C4-2B (cell line): ENCODE data around the gene TULP4.

ENCODE experiments used
- H3K27ac ChIP-seq: fragments of 450-650 bp; 2 replicates; pipeline ENCODE4 v1.5.1; 2017
- ZFX ChIP-seq: fragments of 450-650 bp; IDR thresholded peaks from 2 replicates; pipeline ENCODE4 v1.6.1; 2017
- TF ChIP-seq, protein P1 (sequence below): fragments of 450-650 bp; conservative IDR thresholded peaks from 2 replicates; pipeline ENCODE4 v1.5.1; 2017; ENCODE audit warnings: mild to moderate bottlenecking

TULP4 gene

DNA sequence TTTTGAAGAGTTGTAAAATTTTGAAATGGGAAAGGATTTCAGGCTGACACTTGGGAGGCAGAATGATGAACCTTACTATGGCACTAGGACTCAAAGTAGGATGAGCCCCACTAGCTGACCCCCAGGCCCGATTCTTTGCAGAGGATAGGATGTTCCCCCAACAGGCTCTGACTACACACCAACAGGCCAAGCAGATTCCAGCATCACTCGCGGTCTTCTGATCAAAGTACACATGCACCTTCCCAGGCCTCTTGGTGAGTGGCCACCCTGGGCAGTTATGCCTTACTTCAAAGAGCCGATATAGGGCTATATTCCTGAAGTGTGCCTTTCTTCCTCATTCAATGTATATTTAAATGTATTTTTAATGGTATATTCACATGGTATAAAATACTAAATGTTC lies 130.0 kb downstream of the TULP4 start:
- H3K27ac ChIP-seq: no peak overlapping the region
- TF ChIP-seq, protein P1, sequence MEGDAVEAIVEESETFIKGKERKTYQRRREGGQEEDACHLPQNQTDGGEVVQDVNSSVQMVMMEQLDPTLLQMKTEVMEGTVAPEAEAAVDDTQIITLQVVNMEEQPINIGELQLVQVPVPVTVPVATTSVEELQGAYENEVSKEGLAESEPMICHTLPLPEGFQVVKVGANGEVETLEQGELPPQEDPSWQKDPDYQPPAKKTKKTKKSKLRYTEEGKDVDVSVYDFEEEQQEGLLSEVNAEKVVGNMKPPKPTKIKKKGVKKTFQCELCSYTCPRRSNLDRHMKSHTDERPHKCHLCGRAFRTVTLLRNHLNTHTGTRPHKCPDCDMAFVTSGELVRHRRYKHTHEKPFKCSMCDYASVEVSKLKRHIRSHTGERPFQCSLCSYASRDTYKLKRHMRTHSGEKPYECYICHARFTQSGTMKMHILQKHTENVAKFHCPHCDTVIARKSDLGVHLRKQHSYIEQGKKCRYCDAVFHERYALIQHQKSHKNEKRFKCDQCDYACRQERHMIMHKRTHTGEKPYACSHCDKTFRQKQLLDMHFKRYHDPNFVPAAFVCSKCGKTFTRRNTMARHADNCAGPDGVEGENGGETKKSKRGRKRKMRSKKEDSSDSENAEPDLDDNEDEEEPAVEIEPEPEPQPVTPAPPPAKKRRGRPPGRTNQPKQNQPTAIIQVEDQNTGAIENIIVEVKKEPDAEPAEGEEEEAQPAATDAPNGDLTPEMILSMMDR: no peak
- no peak for TF ChIP-seq ZFX

DNA sequence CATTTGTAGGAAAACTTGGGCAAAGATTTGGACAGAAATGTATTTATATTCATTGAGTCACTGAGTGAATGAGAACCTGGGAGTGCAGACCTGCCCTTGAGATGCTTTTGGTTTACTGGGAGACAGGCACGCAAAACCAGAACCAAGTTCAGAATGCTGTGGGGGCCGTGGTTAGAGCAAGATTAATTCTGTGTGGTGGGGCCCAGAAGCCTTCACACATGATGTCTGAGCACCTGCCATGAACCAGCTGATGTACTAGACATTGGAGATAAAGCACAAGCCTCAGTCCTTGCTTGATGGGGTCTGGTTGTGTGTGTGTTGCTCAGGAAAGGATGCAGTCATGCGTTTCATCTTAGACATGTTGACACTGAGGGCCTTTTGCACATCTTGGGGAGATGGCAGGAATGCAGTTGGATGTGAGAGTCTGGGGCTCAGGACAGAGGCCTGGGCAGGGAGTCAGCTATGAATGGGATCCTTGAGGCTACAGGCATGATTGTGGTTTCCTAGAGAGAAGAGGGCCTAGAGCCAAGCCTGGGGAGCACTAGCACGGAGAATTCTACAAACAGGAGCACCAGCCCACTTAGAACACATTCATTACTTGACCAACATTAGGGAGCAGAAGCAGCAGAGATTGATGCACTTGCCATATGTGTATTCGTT lies 133.3 kb downstream of the TULP4 start:
- TF ChIP-seq ZFX: no peak
- TF ChIP-seq, protein P1: no peak
- no peak overlapping the region for H3K27ac ChIP-seq

DNA sequence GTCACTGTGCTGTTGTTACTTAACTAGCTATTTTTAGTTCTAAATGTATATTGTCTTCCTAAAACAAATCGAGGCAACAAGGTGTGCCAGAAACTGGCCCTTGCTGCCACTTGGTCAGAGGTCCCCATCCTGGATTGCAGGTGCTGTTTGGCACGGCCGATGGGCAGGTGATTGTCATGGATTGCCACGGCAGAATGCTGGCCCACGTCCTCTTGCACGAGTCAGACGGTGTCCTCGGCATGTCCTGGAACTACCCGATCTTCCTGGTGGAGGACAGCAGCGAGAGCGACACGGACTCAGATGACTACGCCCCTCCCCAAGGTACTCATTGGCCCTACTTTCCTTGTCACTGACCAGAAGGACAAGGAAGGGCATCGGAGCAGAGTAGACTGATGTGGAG lies 136.6 kb downstream of the TULP4 start:
- TF ChIP-seq, protein P1: no peak
- TF ChIP-seq ZFX: no peak
- no peak overlapping the region for H3K27ac ChIP-seq

DNA sequence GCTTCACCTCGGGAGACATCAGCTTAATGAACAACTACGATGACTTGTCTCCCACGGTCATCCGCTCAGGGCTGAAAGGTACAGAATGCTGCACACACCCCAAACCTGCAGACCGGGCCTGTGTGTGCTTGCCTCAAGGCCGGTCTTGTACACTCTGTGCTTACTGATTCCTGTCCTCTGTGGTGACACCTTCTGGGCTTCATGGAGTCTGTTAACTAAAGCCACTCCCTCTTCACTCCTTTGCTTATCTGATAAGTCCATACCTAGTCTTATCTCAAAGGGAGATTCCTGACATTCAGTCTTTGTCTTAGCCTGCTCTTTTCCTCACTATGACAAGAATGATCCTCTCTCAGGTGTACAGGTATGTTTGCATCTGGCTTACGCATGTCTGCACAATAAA lies 139.9 kb downstream of the TULP4 start:
- no peak overlapping the region for H3K27ac ChIP-seq
- TF ChIP-seq, protein P1: no peak
- no peak for TF ChIP-seq ZFX

DNA sequence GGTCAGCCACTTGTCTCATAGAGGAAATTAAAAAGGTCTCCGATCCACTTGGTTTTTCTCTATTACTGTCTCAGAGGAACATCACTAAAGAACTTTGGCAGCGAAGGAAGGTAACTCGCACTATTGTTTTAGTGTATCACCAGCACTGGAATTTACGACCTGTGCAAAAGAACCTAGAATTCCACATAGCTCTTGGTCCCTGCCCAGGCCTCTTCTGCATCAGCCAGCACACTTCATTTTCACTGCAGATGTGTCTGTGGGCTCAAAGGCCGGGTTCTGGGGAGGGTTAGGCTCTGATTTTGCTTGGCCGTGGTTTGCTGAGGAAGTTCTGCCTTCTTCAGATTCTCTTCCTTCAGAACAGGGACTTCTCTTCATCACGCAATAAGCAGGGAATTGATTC lies 144.9 kb downstream of the TULP4 start:
- H3K27ac ChIP-seq: no peak overlapping the region
- no peak for TF ChIP-seq ZFX
- TF ChIP-seq, protein P1: no peak

DNA sequence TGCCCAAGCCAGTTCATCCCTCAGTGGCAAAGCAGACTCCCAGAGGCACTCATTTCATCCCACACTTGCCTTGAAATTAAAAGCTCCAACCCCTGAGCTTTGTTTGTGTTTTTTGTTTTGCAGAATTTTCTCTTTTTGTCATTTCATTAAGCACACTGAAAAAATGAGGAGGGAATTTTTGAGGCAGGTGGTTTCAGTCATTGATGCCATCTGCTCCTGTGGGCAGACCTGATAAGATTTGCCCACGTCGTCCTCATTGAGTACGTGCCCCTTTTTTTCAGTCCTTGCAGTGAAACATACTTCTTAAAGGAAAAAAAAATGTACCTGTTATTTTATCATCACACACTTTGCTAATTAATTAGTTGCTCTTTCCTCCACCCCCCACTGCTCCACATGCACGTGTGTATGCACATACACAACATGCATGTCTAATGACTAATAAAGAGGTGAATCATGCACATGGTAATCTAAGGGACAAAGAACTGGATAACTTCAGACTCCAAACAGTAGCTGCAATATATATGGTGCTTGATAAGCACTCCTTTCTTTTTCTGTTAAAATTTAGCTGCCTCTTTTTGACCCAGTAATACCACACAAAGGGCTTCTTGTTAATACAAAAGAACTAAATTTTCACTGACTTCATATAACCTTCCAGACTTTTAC lies 145.5 kb downstream of the TULP4 start:
- H3K27ac ChIP-seq: no peak overlapping the region
- TF ChIP-seq ZFX: no peak
- TF ChIP-seq, protein P1: no peak

DNA sequence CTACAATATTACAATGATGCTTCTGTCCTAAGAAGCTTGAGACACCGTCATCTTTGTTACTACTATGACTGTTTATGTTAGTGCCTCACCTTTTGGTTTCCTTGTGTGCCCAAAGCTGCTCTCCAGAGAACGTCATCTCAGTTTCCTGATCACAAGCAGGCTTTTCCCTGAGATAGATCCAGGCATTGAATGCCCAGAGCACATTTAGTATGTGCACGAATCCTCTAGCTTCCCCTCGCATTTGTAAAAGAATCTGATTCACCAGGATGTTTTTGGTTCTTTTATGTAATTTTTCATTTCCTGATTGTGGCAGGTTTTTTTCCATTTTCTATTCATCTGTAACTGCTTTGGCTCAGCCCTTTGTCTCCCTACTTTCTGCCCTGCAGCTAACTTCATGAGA lies 147.5 kb downstream of the TULP4 start:
- no peak for TF ChIP-seq ZFX
- TF ChIP-seq, protein P1: no peak

More for the DNA sequence above, 147.5 kb downstream of the TULP4 start:
- H3K27ac ChIP-seq: no peak overlapping the region
